Hematopoietic multipotent progenitor cell treated with erythropoietin and hydrocortisone succinate and interleukin-3 and kit ligand, for 4 days (in vitro differentiated cells): ENCODE results near the gene SIK3.

Experiments used
- DNase-seq: peaks from one replicate; pipeline ENCODE4 v3.0.0-alpha.2; 2015

The SIK3 gene

DNA sequence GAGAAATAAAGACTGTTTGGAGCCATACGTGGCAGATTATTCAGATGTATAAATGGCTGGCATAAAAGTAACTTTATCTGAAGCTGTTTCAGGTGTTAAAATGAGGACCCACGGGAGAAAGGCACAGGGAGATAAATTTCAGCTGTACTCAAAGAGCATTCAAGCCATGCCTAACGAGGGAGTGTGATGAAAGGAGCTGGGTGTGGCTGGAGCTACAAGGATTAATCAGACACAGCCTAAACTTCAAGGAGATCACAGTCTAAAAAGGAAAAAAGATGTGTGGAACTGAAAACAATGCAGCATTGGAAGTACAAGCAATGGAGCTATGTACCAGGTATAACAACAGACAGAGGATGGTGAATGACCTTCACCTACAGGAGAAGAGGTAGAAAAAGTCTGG is 140.0 kb downstream of the SIK3 start:
- DNase-seq, result no peak

DNA sequence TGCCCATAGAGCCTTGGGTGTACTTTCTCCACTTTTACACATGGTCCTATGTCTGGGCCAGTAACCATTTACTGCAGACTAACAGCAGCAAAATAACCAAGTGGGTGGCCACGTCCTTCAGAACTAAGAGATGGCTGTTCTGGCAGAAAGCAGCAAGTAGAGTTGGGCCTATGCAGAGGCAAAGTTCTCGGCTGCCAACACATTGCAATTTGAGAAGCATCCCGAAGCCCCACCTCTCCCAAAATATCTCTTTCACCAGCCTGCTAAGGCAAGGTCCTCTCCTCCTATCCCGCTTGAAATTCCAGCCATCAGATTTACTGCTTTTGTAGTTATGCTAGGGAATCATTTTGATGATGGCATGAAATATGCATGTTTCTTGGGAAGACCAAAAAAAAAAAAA is 142.3 kb downstream of the SIK3 start:
- no peak for DNase-seq

DNA sequence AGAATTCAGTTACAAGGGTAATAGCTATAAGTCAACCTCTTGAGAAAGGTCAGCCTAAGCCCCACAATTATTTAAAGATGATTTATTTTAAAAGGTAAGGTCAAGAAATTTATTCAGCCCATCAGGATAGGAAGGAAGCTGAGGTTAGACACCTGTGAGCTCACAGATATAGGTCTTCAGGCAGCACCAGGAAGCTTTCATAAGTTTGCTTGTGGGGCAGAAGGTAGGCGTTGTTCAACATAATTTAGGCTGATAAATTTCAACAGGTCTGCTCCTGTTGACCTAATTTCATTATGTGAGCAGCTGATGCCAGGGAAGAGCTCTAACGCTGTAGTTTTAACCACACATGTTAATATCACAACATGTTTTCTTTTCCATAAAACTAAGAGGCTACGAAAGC is 142.7 kb downstream of the SIK3 start:
- no peak for DNase-seq

DNA sequence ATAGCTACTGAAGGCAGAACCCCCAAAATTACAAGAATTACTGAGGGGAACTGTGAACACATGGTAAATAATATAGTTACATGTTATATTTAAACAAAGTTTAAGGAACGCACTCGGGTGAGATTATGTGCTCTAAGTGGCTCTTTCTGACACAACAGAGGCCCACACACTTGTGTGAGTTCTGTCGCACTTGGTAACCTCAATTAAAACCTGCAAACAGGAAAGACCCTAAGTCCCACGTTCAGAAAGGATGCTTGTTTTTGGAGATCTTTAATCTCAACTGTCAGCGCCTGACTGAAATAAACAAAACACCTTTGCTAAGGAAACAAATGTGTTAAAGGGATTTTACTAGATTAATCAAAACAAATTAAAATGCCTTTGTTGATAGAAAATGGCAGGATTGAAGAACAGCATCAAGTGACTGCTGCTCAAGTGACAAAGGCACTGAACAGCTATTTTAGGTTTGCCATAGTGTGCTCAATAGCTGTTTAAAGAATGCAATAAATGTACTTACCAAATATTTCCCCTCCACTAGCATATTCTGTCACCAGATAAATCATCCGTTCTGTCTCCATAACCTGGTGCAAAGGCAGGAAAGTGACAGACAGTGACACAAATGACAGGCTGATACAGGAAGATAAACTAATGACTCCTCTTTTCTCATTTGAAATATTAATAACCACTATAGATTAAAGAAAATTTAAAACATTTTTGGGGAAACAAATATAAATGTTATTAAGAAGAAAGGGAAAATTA is 144.5 kb downstream of the SIK3 start:
- no peak for DNase-seq

DNA sequence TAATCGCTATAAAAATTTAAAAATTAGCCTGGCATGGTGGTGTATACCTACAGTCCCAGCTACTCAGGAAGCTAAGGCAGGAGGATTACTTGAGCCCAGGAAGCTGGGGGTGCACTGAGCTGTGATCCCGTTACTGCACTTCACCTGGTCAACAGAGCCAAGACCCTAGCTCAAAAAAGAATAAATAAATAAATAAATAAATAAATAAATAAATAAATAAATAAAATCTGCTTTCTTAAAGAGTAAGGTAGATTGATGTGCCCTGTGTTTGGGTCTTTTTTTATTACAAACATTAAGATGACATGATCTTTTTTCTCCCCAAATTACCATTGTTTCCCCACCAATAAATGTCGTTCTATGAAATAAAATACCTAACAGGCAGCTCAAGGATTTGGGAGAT is 146.5 kb downstream of the SIK3 start:
- DNase-seq, result no peak

DNA sequence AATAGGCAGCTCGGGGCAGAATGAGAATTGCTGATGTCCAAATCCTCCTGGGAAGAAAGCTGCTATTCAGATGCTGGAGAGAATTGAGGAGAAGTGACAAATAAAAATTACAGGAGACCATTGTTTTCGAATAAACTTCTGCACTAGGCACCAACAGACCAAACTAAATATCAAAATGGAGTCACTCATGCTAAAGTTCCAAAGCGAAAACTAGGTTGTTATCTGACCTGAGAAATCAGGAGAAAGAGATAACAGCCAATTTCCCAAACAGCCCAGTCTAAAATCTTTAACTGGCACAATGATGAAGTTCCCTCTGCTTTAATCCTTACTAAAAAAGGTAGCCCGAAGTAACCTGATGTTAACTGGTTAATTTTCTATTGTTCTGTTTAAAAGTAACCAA is 148.0 kb downstream of the SIK3 start:
- no peak for DNase-seq

DNA sequence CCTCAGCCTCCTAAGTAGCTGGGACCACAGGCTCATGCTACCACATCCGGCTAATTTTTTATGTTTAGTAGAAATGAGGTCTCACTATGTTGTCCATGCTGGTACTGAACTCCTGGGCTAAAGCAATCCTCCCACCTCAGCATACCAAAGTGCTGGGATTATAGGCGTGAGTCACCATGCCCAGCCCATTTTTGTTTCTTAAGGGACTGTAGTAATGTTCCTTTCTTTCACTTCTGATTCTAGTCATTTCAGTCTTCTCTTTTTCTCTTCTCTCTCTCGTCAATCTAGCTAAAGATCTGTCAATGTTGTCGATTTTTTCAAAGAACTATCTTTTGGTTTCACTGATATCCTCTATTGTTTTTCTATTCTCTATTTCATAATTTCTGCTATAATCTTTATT is 149.8 kb downstream of the SIK3 start:
- no peak for DNase-seq

DNA sequence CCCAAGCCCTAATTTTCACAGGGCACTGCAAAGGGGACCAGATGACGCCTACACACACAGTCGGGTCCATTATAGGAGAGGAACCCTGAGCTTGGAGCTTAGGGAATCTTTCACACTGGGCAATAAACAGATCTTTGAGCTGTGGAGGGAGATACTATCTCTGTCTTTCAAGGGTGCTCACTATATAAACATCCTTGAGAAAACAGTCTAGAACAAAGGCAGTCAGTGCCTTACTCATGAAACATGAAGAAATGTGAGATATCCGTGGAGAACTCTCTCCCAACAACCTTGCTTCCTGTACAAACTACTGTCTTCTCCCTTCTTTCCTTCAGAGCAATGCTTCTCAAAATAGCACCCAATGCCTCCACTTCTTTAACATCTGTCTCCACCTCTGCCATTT is 151.8 kb downstream of the SIK3 start:
- DNase-seq, result no peak

DNA sequence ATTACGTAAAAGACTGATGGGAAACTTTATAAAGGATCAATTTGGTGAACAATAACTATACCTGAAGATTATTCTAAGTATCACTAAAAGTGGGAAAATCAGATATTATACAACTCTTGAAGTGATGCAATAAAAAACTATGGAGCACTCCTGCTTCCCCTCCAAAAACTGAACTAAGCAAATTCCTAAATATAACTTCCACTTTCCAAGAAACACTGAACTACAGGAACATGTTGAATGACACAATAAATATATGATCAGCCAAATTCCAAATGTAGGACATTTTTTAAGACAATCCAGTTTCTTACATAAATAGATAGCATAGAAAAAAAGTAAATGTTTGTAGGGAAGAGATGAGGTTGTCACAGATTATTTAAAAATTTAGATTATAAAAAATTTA is 158.7 kb downstream of the SIK3 start:
- no peak for DNase-seq

DNA sequence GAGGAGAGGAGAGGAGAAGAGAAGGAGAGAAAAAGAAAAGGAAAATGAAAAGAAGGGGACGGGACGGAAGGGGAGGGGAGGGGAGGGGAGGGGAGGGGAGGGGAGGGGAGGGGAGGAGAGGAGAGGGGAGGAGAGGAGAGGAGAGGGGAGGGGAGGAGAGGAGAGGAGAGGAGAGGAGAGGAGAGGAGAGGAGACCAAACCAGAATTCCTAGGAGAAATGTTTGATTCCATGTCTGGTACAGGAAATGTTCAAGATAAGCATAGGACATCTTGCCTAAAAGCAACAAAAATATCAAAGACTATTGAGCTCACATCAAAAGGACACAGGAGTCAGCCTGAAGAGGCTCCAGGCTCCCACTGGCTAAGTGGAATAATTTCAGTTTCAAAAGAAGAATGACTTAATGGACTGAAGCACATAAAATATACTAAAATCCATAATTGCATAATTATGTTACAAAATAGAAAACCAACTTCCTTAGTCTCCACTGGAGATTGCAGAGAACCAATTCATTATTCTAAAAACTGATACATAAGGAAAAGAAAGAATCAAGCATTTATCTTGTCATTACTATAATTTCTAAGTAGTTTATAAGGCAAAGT is 159.7 kb downstream of the SIK3 start:
- no peak for DNase-seq

DNA sequence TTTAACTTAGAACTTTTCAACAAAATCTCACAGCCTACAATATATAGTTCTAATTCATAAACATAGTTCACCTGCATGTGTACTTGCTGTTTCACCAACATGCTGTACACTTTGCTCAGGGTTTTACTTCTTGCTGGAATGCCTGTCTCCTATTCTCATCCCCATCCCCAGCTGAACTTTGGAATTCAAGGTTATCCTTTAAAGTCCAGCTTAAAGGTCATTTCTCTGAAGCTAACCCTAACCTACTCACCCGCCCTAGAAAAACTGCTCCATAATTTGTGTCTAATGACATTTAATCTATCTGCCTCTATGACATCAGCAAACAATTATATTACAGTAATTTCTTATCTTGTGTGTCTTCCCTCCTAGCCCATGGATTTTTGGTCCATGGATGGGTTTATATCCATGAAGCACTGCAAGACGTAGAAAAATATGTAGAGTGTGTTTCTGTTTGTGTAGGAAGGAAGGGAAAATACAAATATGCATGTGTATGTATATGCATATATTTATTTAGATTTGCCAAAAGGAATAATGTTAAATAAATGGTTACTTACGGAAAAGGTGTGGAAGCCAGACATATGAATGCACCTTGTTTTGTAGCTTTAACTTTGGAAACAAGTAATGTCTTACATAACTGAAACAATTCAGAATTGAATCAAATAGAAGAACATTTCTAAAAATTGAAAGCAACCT is 161.3 kb downstream of the SIK3 start:
- no peak for DNase-seq

DNA sequence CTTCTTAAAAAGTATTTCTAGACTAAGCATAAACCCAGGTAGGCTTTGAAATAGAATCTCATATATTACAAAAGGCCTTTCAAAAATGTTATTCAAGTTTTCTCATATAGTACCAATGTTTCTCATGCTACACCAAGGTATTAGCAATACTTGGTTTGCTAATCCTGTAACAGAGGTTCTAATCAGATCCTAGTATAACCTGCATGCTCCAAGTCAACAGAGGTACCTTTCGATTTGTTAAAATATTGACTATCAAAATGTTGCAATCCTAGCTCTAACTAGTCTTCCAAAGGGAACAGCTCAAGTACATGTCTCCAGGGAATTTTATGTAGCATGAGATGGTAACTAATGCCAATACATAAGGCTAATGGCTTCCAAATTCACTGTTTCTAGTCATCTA is 162.7 kb downstream of the SIK3 start:
- no peak for DNase-seq

DNA sequence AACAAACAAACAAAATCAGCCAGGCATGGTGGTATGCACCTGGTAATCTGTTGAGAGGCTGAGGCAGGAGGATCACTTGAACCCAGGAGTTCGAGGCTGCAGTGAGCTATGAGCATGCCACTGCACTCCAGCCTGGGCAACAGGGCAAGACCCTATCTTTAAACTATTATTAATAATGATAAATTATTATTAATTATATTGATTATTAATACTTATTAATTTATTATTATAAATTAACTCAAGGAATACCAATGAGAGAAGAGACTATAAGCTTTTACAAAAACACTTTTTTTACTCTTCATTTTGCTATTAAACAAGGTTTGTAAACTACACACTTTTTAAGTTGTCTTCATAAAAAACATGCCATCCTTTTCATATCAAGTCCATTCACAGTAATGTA is 163.1 kb downstream of the SIK3 start:
- DNase-seq, result no peak

DNA sequence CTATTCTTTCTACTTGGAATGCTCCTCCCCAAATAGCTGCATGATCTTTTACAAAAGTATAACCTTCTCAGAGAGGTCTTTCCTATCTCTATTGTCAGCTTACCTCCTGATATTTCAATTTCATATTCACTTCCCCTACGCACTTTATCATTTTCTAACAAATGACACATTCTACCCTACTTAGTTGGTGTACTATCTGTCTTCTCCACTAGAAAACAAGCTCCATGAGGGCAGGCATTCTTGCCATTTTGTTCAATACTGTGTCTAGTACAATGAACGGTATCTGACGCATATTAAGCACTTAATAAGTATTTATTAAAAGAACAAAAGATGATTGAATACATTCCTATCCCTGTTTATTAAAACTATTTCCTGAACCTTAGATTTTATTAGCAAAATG is 164.3 kb downstream of the SIK3 start:
- no peak for DNase-seq

DNA sequence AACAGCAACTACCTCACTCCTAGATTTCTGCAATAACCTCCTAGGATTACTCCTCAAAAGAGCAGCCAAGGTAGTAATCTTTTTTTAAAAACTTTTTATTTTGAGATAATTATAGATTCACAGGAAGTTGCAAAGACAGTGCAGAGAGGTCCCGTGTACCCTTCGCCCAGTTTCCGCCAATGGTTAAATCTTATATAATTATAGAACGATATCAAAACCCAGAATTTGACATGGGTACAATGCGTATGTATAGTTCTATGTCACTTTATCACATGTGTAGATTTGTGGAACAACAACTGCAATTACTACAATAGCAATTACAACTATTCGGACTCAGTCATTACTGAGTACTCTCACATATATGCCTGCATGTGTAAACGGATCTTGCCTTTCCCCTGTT is 166.0 kb downstream of the SIK3 start:
- no peak for DNase-seq

DNA sequence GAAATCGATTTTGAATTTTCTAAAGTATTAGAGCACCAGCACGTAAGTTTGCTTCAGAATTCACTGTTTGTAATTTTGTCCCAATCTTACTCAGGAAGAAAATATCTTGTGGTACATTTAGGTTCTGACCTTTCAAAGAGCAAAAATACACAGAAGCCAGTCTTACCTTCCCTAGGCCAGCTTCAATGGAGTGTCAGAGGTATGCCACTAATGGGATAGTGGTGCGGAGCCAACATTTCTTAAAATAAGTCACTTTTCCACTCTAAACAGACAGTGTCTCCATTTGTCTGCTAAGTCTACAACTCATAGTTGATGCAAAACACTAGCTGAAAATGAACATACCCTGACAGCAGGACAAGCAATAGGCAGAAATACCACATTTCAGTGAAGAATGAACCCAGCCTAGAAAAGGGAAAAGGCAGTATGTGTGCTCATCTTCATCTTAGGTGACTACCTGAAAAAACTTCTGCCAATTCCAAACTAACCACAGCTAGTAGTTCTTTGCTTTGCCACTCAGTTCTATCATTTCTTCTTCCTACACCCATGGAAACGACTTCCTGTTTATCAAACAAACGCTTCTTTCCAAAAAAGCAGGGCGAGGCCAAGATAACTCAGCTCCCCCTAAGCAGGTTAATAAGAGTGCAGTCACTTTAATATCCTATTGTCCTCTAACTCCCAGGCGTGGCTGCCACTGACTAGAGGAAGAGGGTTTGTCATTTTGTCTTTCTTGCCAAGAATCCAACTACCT is 166.8 kb downstream of the SIK3 start:
- DNase-seq, result peak; percentile 85

DNA sequence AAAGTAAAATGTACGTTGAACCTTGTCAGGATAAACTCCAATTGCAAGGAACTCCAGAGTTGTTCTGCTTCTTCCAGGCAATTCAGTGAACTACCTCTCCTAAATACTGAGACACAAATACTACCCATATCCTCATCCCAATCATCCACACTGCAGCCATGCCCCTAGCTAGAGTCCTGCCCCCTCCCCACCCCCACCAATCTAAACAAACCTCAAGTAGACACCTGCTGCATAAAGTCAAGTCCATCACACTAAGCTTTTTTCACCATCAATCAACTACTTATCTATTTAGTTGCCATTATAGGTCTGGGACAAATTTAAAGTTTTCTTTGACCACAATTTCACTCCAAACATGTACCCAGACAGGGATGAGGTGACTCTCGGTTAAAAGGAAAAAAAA is 167.6 kb downstream of the SIK3 start:
- no peak for DNase-seq

DNA sequence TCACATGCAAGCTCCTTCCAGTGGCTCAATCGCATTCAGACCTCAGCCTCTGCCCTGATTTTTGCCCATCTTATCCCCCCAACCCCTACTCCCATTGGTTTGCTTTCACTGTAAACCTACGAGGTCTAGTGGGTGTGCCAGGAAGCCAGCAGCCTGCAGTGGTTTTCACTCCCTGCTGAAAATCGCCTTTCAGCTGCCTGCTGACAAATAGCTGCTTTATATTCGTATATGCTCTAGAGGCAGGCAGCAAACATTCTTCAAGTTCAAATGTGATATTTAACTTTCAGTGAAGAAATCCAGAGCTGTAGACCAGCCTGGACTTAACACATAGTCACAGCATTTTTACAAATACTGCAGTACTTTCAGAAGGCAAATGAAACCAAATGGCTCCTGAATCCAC is 168.1 kb downstream of the SIK3 start:
- peak; percentile 81 for DNase-seq

DNA sequence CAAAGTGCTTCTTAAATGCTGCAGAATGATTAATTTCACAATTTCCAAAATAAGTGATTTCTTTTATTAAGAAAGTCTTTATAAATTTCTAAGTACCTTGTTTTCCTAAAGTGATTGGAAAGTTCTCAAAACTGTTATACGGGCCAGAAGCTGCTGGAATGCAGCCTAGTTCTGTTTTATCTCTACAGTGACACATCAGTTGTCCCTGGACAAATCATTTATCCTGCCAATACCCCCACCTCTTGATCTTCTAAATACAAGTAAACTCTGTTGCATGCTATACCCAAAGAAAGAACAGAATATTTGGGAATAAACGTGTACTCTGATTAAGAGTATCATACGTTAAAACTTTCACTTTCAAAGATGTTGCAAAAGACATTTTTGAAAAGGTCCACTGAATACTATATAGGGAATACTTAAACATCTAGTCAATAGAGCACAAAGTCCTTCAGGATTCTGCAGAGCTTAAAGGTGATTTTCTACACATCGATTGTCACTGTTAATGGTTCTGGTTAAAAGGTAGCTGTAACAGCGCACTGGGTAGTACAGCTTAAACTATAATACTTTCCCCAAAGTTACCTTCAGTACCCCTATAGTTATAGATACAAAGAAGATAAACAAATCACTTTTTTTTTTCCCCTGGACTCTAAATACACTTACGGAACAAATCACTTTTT is 168.7 kb downstream of the SIK3 start:
- peak; percentile 43 for DNase-seq

DNA sequence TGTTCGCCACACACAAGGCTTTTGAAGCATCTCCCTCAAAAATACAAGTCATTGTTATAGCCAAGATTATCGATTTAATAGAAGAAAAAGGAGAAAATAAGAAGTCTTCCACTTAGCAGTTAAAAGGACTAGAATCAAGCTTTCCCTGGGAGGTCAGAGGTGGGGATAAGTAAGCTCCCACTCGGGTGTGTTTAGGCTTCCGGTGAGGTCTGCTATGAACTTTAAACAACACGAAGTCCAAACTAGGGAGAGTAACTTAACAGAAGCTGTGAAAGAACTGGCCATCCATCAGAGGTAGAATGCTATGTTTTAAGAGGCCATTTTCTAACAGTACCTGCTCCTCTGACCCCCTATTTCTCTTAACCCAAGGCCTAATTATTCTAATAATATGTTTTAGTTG is 169.4 kb downstream of the SIK3 start:
- no peak for DNase-seq

DNA sequence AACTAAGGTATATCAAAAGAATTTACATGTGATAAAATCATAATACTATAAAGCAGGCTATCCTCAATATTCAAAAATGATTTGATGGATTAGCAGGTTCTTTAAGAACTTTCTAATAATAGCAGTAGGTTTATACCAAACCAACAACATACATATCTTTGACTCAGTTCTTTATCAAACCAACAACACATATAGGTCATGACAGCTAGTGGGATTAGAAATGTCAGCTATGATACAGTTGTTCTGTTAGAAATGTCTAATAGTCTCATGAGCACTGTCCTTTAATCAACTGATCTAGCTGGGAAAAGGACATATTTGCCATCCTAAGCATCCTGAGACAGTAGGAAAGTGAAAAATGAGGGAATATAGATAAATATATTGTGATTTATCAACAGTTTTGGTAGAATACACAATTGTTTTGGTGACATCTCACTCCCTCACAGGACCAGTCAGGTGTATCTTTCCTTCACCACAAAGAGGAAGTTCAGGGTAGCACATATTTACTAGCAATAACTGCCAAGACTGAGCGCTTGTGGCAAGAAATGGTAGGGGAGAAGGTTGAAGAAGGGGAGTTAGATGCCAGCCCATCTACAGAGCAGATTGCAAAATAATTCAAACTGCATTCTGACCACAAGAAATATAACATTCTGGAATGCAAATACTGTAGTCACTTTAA is 170.0 kb downstream of the SIK3 start:
- DNase-seq, result peak; percentile 86

DNA sequence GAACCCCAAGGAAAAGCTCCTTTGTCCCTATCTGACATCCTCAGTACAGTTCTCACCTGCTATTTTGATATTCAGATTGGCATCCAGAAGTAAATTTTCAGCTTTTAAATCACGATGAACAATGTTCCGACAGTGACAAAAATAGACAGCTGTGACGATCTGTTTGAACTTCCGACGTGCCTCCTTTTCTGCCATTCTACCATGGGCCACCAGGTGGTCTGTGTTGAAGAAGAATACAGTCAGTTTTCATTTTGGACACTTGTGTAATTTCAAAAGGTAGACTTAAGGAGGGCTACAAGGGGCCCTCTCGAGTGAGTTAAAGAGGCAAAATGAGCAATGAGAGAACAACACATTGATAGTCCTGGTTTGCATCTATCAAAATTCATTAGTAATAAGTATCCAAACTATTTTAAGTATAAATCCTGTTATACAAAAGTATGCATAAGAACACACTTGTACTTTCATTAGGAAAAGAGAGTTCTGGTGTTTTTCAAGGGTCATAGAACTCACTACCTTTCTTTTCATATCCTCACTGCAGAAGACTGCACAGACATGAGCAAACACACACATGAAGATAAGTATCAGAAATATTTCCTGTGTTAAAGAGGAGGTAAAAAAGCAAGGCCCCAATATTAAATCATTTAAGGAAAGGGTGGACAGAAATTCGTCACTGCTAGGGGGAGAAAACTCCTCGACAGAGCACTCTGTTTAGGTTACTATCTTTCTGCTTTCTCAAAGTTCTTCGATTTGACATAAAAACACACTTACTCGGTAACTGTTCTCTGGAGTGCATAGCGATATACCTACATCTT is 170.9 kb downstream of the SIK3 start:
- DNase-seq, result peak; percentile 78
